NT2/D1 (cell line): ENCODE results near the gene SIGLEC6.

Experiments
- SUZ12 ChIP-seq: IDR thresholded peaks from 2 replicates; pipeline ENCODE4 v1.6.1; 2011; ENCODE audit not compliant: insufficient read length, insufficient read depth; ENCODE audit errors: extremely low read depth
- YY1 ChIP-seq: IDR thresholded peaks from 2 replicates; pipeline ENCODE4 v1.6.1; 2011; ENCODE audit not compliant: insufficient read length, insufficient read depth
- ZNF274 ChIP-seq: IDR thresholded peaks from 2 replicates; pipeline ENCODE4 v1.6.1; 2011; ENCODE audit warnings: mild to moderate bottlenecking, low read depth, low read length

- TF ChIP-seq YY1 (no peak), ZNF274 (no peak), SUZ12 (no peak)
Measured at GRCh38 chr19:51529301-51529700, 2.2 kb downstream of the SIGLEC6 start.
